Activated CD4-positive, alpha-beta T cell treated with anti-CD3 and anti-CD28 coated beads, Interleukin-2, amount 50 U/mL, for 24 hours (primary cell): ENCODE results near the gene SLC6A7.

Experiments
- DNase-seq, 2 donors: peaks; one replicate each; pipeline ENCODE4 v3.0.0-alpha.2; 2020; ENCODE audit warnings: low read depth in 1 of 2, low spot score in 1 of 2

The SLC6A7 gene

GRCh38 chr5:150190503-150190979 is 679 bp downstream of the SLC6A7 start:
- DNase-seq = no peak

GRCh38 chr5:150190987-150191386 is 1.1 kb downstream of the SLC6A7 start:
- DNase-seq = no peak

- DNase-seq = no peak
Observed at GRCh38 chr5:150192462-150192861, 2.6 kb downstream of the SLC6A7 start.

- no peak for DNase-seq
Observed at GRCh38 chr5:150195736-150196485, 6.0 kb downstream of the SLC6A7 start.

GRCh38 chr5:150196514-150196913 is 6.7 kb downstream of the SLC6A7 start:
- DNase-seq = no peak

- DNase-seq = no peak
Observed at GRCh38 chr5:150196986-150197385, 7.1 kb downstream of the SLC6A7 start.

- no peak for DNase-seq
Observed at GRCh38 chr5:150197476-150197875, 7.6 kb downstream of the SLC6A7 start.

GRCh38 chr5:150202501-150202900 is 12.6 kb downstream of the SLC6A7 start:
- DNase-seq = no peak

- no peak for DNase-seq
Observed at GRCh38 chr5:150203832-150204589, 14.1 kb downstream of the SLC6A7 start.

- no peak for DNase-seq
Observed at GRCh38 chr5:150204590-150204960, 14.7 kb downstream of the SLC6A7 start.

- DNase-seq = no peak
Observed at GRCh38 chr5:150206098-150206778, 16.4 kb downstream of the SLC6A7 start.

GRCh38 chr5:150206779-150207115 is 16.9 kb downstream of the SLC6A7 start:
- DNase-seq = no peak

GRCh38 chr5:150208187-150209098 is 18.6 kb downstream of the SLC6A7 start:
- DNase-seq = no peak

- no peak for DNase-seq
Observed at GRCh38 chr5:150209099-150209635, 19.3 kb downstream of the SLC6A7 start.

- DNase-seq = no peak
Observed at GRCh38 chr5:150210644-150211043, 20.8 kb downstream of the SLC6A7 start.

GRCh38 chr5:150211156-150212030 is 21.5 kb downstream of the SLC6A7 start:
- no peak for DNase-seq

GRCh38 chr5:150213530-150213929 is 23.7 kb downstream of the SLC6A7 start:
- no peak for DNase-seq

GRCh38 chr5:150214289-150214688 is 24.4 kb downstream of the SLC6A7 start:
- no peak for DNase-seq
